Measurements from ENCODE around the gene ZNRF4.
"Not testable (repeated sequence)": the region's sequence is repeated elsewhere in the genome, so short reads cannot be mapped to it uniquely, and the experiment has no call there.

ZNRF4 gene

DNA sequence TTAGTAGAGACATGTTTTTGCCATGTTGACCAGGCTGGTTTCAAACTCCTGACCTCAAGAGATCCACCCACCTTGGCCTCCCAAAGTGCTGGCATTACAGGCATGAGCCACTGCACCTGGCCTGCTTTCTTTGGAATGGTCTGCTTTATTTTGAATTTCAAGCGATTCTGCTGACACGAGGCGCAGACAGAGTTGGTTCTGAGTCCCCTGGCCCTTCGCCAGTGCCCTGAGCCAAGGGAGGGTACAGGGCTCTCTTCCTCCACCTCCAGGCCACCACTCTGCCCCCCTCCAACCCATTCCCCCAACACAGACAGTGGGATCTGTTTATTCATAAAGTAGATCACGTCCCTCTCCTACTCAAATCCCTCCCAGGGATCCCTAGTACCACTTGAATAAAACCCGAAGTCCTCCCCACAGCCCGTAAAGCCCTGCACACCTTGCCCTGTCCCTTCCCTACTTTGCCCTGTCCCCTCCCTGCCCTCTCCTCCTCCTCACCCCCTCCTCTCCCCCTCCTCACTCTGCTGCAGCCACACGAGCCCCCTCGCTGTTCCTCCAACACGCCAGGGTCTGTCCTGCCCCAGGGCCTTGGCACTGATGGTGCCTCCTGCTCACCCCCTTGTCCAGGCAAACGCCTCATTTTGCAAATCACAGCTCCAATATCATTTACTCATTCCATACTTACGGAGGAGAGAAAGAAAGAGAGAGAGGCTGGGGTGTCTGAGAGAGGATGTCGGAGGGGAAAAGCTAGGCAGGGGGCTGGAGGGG, 22.4 kb downstream of the ZNRF4 start:
- no peak for DNase-seq (ENCODE audit: low spot score)

DNA sequence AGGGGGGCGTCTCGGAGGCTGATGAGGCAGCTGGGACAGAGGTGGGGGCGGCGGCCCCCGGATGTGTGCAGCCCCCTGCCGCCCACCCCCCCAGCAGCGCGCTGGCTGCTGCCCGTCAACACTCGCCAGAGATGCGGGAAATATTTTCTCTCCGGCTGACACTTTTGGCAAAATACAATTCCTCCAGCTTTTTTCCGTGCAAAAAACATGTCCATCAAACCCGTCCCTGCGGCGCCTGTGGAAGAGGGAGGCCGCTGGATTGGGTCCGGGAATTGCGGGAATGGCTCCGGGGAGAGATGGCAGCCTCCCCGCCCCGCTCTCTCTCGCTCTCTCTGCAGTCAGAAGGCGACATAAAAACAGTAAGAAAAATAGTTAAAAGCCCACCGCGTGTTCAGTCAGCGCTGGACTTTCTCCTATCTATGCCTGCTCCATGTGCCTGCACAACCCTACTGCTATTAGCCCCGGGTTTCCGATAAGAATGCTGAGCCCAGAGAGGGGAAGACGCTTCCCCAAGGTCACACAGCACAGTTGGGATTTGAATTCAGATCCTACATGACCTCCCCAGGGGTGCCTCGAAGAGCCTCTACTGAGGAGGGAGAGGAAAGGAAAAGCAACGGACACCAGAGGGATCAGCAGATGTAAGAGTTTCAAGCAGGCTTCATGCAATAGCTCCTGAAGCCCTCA, 23.2 kb downstream of the ZNRF4 start:
- no peak for DNase-seq (ENCODE audit: low spot score)

DNA sequence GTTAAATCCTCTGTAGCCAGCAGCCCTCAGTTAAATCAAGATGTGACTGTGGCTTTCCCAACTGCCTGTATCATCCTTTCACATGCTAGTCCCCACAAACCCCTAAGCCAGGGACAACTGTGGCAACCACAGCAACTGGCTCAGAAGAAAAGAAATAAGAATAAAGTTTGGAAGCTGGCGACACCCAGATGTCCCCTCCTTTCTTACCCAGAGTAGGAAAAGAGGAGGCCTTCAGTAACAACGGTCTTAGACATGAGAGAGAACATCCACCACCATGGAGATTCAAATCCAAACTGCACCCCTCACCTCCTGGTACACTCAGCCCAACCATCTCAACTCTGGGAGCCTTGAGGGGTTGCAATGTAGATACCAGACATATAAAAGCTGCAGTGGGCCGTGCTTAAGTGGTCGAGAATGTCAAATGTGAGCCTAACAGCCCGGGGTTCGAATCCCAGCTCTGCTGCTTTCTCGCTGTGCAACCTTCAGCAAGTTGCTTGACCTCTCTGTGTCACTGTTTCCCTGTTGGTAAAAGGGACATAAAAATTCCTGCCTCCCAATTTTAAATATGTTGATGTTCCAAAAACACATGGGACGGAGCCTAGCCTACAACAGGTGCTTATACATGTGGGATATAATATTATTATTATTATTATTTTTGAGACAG, 23.8 kb downstream of the ZNRF4 start:
- DNase-seq (ENCODE audit: low spot score), result no peak

DNA sequence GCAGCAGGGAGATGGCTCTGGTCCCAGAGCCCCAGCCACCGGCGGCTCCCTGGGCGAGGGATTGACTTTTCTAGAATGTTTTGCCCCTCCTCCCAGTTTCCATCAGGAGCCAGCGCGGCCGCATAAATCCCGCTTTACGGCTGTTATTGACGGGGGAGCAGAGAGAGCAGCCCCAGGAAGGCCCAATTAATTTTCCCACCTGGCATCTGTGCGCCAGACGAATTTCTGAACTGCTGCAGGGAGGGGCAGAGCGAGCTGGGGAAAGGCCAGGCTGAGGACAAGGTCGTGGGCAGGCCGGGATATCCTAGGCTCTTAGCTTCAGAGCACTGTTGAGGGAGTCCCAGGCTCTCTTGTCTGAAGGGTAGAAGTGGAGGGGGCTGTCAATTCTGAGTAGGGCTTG, 24.7 kb downstream of the ZNRF4 start:
- DNase-seq (ENCODE audit: low spot score), result no peak

DNA sequence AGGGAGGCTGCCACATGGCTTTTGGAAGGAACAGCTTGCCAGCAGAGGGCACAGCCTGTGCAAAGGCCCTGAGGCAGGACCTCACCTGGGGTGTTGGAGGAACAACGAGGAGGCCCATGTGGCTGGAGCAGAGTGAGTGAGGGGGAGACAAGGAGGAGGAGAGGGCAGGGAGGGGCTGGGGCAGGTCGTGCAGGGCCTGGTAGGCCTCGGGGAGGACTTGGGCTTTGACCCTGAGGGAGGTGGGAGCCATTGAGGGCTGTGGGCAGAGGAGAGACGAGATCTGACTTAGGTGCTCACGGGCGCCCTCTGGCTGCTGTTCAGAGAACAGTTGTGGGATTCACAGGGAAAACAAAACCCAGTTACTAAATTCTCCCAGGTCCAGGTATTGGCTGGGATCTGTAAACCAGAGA, 25.2 kb downstream of the ZNRF4 start:
- peak; percentile 22 for DNase-seq (ENCODE audit: low spot score)

DNA sequence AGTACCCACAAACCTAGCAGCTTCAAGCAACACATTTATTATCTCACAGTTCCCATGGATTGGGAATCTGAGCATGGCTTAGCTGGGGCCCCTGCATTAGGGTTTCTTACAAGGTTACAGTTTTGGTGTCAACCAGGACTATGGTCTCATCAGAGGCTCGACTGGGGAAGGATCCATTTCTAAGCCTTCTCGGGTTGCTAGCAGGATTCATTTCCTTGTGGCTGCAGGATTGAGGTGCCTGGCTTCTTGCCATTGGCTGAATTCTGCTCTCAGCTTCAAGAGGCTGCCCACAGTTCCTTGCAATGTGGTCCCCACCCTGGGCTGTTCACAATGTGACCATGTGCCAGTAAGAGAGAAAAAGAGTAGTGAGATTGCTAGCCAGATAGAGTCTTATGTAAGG, 26.7 kb downstream of the ZNRF4 start:
- no peak for DNase-seq (ENCODE audit: low spot score)

DNA sequence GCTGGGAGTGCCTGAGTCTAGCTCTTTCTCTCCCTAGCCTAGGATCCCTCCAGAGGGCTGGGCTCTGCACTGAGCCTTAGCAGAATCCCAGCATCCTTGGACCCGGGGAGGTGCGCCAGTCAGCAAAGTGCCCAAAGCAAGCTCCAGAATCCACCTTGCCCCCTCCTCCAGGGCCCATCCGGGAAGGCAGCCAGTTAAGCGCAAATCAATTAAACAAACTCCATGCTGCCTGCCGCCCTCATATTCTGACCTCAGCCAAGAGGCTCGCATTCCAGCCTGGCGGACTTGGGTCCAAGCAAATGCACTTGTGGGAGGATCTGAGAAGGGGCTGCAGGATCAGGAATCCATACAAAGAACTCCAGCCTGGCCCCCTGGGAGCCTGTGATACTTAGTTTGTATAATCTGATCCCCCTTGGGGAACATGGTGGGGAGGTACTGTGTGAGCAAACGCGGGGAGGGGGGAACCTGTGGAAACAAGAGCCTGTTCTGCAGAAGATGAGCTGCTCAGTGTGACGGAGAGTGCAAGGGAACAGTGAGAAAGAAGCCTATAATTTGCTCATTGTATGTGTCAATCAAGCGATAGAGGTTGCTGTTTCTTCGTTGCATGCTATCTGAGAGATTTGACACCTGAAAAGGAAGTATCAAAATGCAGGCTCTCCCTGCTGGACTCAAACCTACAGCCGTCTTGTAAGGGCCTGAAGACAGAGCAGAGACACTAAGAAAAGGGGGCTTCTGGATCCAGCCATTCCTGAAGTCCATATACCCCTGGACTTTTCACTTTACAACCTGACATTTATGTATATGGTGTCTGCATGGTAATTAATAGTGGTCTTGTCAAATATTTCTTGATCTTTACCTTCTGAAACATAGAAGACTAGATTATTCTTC, 29.4 kb downstream of the ZNRF4 start:
- DNase-seq (ENCODE audit: low spot score), result no peak

DNA sequence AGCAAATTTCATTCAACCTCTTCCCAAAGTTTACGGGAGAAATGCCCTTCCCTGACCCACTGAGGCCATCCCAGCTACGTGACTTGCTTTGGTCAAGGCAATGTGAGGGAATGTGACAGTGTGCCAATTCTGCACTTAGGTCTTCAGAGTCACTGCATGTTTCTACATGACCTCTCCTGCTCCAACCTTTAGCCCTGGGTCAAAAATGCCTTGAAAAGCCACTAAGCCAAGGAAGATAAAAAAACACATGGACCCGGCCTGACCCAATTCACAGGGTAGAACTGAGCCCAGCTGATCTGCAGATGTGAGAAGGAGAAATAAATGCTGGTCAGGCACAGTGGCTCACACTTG, 30.0 kb downstream of the ZNRF4 start:
- no peak for DNase-seq (ENCODE audit: low spot score)

DNA sequence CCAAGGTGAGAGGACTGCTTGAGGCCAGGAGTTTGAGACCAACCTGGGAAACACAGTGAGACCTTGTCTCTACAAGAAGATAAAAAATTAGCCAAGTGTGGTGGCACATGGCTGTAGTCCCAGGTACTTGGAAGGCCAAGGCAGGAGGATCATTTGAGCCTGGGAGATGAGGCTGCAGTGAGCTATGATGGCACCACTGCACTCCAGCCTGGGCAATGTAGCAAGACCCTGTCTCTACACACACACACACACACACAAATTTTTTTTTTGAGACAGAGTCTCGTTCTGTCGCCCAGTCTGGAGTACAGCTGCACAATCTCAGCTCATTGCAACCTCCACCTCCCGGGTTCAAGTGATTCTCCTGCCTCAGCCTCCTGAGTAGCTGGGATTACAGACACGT, 30.4 kb downstream of the ZNRF4 start:
- not testable (repeated sequence) for DNase-seq (ENCODE audit: low spot score)

DNA sequence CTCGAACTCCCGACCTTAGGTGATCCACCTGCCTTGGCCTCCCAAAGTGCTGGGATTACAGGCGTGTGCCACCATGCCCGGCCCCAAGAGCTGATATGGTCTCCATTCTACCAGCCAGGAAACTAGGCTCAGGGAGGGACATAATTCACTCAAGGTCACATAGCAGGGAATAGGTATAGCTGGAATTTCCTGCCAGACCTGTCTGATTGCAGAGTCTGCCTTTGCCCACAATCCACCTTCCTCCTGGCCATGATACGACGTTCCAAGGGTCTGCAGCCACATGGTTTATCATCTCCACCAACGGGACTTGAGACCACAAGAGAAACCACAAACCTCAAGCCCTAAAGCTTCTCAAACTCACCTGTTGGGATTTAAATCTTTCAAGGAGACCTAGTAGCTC, 32.0 kb downstream of the ZNRF4 start:
- DNase-seq (ENCODE audit: low spot score), result no peak

DNA sequence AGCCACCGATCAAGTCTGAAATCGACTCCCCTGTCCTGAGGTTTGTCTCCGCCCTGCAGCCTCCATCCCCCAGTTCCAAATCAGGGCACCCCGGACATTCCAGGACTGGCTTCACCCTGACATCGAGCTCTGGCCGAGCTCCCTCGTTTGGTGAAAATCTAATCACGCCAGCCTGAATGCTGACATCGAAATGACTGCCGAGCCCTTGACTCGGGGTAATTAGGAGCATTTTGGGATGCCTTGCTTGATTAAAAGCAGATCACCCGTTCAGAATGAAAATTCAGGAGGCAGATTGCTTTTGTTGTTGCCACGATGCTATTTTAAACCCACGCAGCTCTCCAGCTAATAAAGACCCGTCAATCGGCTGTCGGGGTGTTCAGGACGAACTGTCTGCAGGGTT, 34.3 kb downstream of the ZNRF4 start:
- no peak for DNase-seq (ENCODE audit: low spot score)

DNA sequence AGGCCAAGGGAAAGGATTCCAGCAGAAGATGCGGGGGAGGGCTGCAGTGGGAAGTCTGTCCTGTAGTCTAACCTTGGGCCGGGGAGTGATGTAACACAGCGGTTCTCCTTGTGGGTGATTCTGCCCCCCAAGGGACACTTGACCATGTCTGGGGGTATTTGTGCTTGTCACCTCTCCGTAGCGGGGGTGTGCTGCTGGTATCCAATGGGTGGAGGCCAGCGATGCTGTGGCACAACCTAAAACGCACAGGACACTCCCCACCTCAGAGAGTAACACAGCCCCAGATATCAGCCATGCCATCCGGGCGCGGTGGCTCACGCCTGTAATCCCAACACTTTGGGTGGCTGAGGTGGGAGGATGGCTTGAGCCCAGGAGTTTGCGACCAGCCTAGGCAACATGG, 36.3 kb downstream of the ZNRF4 start:
- no peak for DNase-seq (ENCODE audit: low spot score)

DNA sequence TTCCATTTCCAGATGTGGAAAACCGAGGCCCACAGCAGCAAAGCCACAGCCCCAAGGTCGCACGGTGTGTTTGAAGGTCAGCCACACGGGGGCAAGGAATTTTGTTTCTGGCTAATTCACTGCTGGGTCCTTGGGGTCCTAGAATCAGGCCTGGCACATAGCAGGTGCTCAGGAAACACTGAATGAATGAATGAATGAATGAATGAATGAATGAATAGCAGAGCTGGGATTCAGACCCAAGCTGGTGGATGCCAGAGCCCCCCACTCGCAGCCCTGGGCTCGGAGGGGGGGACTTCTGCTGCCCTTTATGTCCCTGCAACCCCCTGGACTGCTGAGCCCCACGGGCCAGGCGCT, 37.0 kb downstream of the ZNRF4 start:
- no peak for DNase-seq (ENCODE audit: low spot score)

DNA sequence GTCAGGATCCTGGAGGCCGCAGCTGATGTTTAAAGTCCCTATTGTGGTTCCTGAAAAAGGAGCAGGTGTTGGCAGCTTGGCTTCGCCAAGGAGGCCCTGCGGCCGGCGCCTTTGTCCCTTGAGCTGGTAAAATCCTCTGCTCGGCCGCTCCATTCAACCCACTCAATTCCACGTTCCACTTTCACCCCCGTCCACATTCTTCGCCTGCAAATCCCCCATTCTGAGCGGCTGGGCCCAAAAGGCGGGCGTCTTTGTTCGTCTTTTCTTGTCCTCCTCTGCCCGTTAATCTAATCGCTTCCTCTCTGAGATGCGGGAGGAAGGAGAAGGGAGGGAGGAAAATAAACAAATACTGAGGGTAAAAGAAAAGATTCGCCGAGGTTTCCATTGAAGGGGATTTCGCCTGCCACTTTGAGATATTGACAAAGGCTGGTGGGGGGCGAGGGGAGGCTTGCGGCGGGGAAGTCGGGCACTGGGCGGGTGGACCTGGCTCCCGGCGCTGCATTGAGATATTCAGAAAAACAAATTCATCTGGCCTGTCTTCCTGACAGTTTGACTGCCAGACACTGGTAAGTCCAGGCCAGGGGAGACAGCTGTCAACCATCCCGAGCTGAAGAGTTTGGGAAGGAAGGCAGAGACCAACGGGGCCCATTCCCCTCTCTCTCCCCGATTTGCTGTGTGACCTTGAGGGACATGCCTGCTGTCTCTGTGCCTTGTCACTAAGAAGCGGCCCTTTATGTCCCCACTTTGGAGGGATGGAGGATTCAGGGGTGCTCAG, 37.6 kb downstream of the ZNRF4 start:
- no peak for DNase-seq (ENCODE audit: low spot score)

DNA sequence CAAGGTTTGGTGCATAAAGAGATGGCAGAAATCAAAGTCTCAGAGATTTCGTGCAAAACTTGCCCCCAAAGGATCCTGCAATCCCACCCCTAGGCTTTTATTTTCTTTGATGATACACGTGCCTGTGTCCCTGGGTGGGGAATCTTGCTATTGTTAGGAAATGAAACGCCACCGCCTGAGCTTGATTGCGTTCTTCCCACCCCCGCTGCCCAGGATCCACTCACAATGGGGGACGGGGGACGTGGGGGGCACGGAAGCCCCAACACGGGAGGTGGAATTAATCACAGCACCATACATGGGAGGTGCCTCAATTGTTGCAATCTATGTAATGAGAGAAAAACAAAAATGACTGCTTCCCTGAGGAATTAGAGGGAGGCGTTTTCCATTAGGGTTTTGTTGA, 39.6 kb downstream of the ZNRF4 start:
- no peak for DNase-seq (ENCODE audit: low spot score)

DNA sequence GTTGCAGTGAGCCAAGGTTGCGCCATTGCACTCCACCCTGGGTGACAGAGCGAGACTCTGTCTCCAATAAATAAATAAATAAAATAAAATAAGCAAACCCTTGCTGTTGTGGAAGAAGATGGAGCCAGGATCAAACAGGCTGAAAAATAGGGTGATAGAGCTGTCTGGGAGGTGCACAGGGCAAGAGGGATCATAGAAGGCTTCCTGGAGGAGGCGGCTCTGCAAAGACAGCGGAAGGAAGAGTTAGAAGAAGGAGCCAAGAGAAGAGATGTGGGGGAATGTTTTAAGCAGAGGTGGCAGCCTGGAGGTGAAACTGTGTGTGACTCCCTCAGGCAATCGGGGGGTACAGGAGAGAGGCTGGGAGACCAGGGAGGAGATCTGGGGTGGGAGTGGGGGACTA, 40.6 kb downstream of the ZNRF4 start:
- no peak for DNase-seq (ENCODE audit: low spot score)

DNA sequence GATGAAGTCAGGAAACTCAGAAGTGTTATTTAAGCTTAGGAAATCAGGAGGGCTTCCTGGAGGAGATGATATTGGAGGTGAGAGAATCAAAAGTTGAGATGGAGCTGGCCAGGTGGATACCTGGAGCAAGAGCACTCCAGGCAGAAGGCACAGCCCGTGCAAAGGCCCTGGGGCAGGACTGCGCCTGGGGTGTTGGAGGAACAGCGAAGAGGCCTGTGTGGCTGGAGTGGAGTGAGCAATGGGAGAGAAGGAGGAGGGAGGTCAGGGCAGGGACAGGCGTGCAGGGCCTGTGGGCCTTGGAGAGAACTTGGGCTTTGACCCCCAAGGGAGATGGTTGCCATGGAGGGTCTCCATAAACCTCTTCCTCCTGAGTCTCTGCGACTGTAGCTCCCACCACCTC, 42.1 kb downstream of the ZNRF4 start:
- DNase-seq (ENCODE audit: low spot score), result no peak

DNA sequence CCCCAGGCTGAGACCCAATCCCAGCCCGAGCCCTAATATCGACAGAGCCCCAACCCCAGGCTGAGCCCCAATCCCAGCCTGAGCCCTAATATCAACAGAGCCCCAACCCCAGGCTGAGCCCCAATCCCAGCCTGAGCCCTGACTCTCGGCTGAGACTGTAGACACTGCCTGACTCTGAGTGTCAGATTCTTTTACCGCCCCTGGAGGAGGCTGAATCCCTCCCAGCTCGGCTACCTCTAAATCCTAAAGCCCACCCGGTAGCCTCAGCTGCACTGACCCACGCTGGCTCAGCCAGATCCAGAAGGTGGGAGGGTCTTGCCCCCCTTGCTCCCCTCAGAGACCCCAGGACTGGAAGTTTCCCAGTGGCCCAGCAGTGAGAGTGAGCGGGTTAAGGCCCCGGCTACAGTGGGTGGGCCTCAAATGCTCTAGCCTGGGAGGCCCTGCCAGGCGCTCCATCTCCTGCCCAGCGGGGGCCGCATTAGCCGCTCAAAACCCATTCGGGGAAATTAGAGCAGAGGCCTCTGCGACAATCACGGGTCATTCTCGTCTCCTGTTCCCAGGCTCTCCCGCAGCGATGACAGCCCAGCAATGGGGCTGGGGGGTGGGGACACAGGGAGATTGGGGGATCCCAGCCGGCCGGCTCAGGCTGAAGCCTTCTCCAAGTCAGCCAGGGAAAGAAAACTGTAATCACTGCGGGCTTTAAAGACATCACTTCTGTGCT, 43.8 kb downstream of the ZNRF4 start:
- DNase-seq (ENCODE audit: low spot score), result no peak

DNA sequence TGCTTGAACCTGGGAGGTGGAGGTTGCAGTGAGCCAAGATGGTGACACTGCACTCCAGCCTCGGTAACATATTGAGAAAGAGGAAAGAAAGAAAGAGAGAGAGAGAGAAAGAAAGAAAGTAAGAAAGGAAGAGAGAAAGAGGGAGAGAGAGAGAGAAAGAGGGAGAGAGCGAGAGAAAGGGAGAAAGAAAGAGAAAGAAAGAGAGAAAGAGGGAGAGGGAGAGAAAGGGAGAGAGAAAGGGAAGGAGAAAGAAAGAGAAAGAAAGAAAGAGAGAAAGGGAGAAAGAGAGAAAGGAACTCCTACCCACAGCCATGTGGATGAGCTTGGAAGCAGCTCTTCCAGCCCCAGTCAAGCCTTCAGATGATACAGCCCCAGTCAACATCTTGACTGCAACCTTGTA, 46.7 kb downstream of the ZNRF4 start:
- DNase-seq (ENCODE audit: low spot score), result no peak

DNA sequence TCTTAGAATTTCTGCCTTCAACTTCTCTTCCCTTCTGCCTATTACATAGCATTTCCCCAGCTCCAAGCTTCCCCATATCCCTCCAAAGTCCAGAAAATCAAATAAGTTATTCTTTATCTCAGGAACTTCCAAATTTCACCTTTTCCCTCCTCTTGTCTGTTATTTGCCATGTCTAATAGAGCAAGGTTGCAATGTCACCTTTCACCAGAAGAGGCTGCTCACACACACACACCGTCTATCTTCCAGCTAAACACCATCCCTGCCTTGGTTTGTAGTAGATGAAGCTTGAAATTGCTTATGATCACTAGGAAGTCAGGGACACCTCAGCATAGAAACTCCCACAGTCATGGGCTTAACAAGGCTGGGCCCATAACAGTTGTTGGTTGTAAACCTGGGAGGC, 48.4 kb downstream of the ZNRF4 start:
- no peak for DNase-seq (ENCODE audit: low spot score)

DNA sequence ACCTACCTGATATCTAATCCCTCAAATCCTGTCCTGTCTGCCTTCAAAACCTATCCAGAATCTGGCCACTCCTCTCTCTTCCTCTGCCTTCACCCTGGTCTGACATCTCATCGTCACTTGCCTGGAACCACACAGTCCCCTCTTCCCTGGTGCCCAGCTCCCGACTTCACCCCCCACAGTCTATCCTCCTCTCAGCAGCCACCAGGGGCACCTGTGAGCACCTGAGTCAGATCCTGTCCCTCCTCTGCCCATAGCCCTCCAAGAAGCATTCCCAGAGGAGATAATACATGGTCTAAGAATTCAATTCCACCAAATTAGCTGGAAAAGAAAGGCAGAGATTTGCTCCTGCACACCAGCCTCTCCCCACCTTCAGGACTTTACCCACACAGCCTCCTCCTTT, 48.9 kb downstream of the ZNRF4 start:
- DNase-seq (ENCODE audit: low spot score), result no peak

Measured in kidney tubule cell (primary cell).